ENCODE results near the gene GLIS1. TPM values are rescaled to one million over a fixed set of nuclear protein-coding genes. Genes with fewer than 3 reads are reported as not detected.

GLIS1 gene
- total RNA-seq, 1 experiment from 2014 or later: 0.28 TPM

DNA sequence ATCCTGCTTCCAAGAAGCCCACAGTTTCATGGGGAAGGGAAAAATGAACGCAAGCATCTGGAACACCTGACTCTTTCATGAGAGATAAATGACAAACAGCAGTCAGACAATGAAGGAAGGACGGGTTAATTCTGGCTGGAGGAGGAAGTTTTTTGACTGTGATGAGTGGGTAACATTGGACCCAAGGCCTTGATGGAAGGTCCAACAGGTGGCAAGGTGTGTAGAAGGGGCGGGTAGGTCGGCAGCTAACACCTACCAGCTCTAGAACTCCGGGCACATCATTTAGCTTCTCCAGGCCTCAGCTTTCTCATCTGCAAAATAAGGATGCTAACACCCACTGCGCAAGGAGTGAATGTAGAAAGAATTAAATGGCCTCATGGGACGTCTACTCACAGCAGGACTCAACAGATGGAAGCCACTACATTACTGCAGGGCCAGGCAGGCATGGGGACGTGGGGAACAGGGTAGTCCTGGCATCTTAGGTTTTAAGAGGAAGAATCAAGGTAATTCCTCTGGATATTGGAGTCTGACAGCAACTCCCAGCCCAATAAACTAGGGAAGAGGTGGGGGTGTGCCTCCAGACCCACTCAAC lies 12.9 kb downstream of the GLIS1 start:
- H3K56ac ChIP-seq (ENCODE audit: insufficient read length, low read depth, low read length): no peak overlapping the region
- no peaks in the 10 kb centered on the region for H3K79me2 ChIP-seq (ENCODE audit: insufficient read depth, low read length)
- no CpG with 5 or more reads among the region's 8 CpGs for WGBS (ENCODE audit: extremely low coverage, insufficient read length, low lambda C conversion rate)
- H3K27ac ChIP-seq (ENCODE audit: insufficient read length, low read depth, low read length): no peak overlapping the region
- Mint-ChIP-seq H3K27ac (no peak overlapping the region), H3K4me3 (no peak overlapping the region), H3K4me1 (peaks cover 7 to 14% of the 10 kb centered on the region in 2 experiments), H3K9me3 (no peaks in the 10 kb centered on the region), H3K36me3 (ENCODE audit: insufficient read depth in 1 of 3, low read depth in 3 of 3) (no peaks in the 10 kb centered on the region), H3K27me3 (ENCODE audit: low read depth) (peaks cover 13% of the 10 kb centered on the region)
- H3K23me2 ChIP-seq (ENCODE audit: insufficient read length, low read depth, low read length, poor library complexity, severe bottlenecking): no peaks in the 10 kb centered on the region
- 0 out of 2 replicates have a peak, but pooled peaks cover 2% of the 10 kb centered on the region for H3K4me1 ChIP-seq (ENCODE audit: insufficient read depth, low read length)
- no peak overlapping the region for H4K5ac ChIP-seq (ENCODE audit: insufficient read length, low read depth, low read length)
- H2BK12ac ChIP-seq (ENCODE audit: insufficient read length, low read depth, low read length): no peak overlapping the region
- no peak overlapping the region for H3K4me2 ChIP-seq (ENCODE audit: insufficient read depth, insufficient read length, low read length)
- H3K23ac ChIP-seq (ENCODE audit: insufficient read length, low read depth, low read length): no peak overlapping the region
- H2BK120ac ChIP-seq (ENCODE audit: low read depth, low read length, poor library complexity, severe bottlenecking): no peak overlapping the region
- no peak overlapping the region for H2AFZ ChIP-seq (ENCODE audit: low read length)
- TF ChIP-seq, protein P1, sequence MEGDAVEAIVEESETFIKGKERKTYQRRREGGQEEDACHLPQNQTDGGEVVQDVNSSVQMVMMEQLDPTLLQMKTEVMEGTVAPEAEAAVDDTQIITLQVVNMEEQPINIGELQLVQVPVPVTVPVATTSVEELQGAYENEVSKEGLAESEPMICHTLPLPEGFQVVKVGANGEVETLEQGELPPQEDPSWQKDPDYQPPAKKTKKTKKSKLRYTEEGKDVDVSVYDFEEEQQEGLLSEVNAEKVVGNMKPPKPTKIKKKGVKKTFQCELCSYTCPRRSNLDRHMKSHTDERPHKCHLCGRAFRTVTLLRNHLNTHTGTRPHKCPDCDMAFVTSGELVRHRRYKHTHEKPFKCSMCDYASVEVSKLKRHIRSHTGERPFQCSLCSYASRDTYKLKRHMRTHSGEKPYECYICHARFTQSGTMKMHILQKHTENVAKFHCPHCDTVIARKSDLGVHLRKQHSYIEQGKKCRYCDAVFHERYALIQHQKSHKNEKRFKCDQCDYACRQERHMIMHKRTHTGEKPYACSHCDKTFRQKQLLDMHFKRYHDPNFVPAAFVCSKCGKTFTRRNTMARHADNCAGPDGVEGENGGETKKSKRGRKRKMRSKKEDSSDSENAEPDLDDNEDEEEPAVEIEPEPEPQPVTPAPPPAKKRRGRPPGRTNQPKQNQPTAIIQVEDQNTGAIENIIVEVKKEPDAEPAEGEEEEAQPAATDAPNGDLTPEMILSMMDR (conservative IDR thresholded peaks at IDR 0.05): no peak
- H4K8ac ChIP-seq (replicated peaks; ENCODE audit: insufficient read length, low read depth, low read length): no peak overlapping the region
- no peak overlapping the region for H3T11ph ChIP-seq (ENCODE audit: low read length)
- H3K14ac ChIP-seq (ENCODE audit: insufficient read depth, low read length): no peak overlapping the region
- no peak overlapping the region for H3K9ac ChIP-seq (ENCODE audit: extremely low read depth, insufficient read length, low read length)
- no peaks in the 10 kb centered on the region; the same call in 1 of the 2 replicates for H3K27me3 ChIP-seq (ENCODE audit: insufficient read depth, low read length)
- H4K20me1 ChIP-seq (ENCODE audit: control insufficient read depth, insufficient read depth, insufficient read length): no peaks in the 10 kb centered on the region
- no peaks in the 10 kb centered on the region for H3K79me1 ChIP-seq (ENCODE audit: insufficient read depth, low read depth, low read length, poor library complexity, severe bottlenecking)
- H2AK5ac ChIP-seq (ENCODE audit: insufficient read length, low read length): no peak overlapping the region
- H2BK15ac ChIP-seq (ENCODE audit: low read depth, low read length): no peak overlapping the region
- no peak overlapping the region for H3K18ac ChIP-seq (ENCODE audit: insufficient read length, low read depth, low read length)
- no peak overlapping the region for H4K91ac ChIP-seq (ENCODE audit: insufficient read length, low read depth, low read length)
- no peak for DNase-seq
- H3K4ac ChIP-seq (ENCODE audit: low read depth, low read length): no peak overlapping the region
- H2BK5ac ChIP-seq (ENCODE audit: insufficient read length, low read length): no peak overlapping the region
- no peak overlapping the region for H2BK20ac ChIP-seq (ENCODE audit: low read depth, low read length, poor library complexity, severe bottlenecking)
- H3K9me3 ChIP-seq (ENCODE audit: control insufficient read depth, low read depth, low read length): no peaks in the 10 kb centered on the region
